Vagina (tissue), 2 donors: ENCODE measurements around the gene TIMM22. TPM values are rescaled to one million over a fixed set of nuclear protein-coding genes. Genes with fewer than 3 reads are reported as not detected.

Source experiments
- DNase-seq, 2 donors: peaks; one replicate each; pipeline ENCODE4 v3.0.0-alpha.2; 2017; ENCODE audit errors: extremely low spot score in 2 of 2
- H3K27ac ChIP-seq: fragments of 200-600 bp; sonication (generic); one replicate; pipeline ENCODE4 v1.5.1; 2019
- H3K27me3 ChIP-seq: fragments of 200-600 bp; sonication (generic); one replicate; pipeline ENCODE4 v1.5.1; 2019
- H3K36me3 ChIP-seq, 2 donors: fragments of 200-600 bp; sonication (generic); one replicate each; pipeline ENCODE4 v1.5.1; 2017 to 2019
- H3K4me1 ChIP-seq: fragments of 200-600 bp; sonication (generic); one replicate; pipeline ENCODE4 v1.5.1; 2019
- H3K4me3 ChIP-seq, 2 donors: fragments of 200-600 bp; sonication (generic); 1 replicate in 1 of 2; 2 replicates in 1 of 2; pipeline ENCODE4 v1.5.1; 2016 to 2019
- H3K9me3 ChIP-seq: fragments of 200-600 bp; sonication (generic); one replicate; pipeline ENCODE4 v1.5.1; 2019
- CTCF ChIP-seq, 3 experiments: fragments of 450-650 bp in 2 of 3; fragments of 200-600 bp in 1 of 3; sonication (generic) in 1 of 3; IDR thresholded peaks; one replicate each; pipeline ENCODE4 v1.5.1; 2017 to 2019; ENCODE audit warnings: antibody characterized with exemption in 3 of 3, mild to moderate bottlenecking in 2 of 3, moderate library complexity in 2 of 3
- POLR2A ChIP-seq, 2 donors: fragments of 450-650 bp; IDR thresholded peaks; one replicate each; pipeline ENCODE4 v1.6.1; 2017; ENCODE audit warnings: antibody characterized with exemption in 2 of 2, mild to moderate bottlenecking in 2 of 2, moderate library complexity in 2 of 2
- POLR2AphosphoS5 ChIP-seq, 2 donors: sonication (generic); formaldehyde crosslinking; IDR thresholded peaks; one replicate each; pipeline ENCODE4 v1.9.0; 2017; ENCODE audit warnings: antibody characterized with exemption in 2 of 2, mild to moderate bottlenecking in 2 of 2, low read depth in 1 of 2; ENCODE audit not compliant: insufficient read depth in 1 of 2
- intact Hi-C: fragments of 100-400 bp; cut with DNase I; formaldehyde crosslinking; loops from one replicate; pipeline ENCODE4 v1.15.1; 2023
- total RNA-seq: library from RNA; depleted of rRNA; stranded (reverse); fragments of >200 nt; gene quantifications from one replicate; pipeline ENCODE4 v1.2.3, GENCODE V29; 2016

TIMM22 gene
- total RNA-seq, 1 donor from 2014 or later = 8.8 TPM

- no peak for DNase-seq
- TF ChIP-seq CTCF (IDR thresholded peaks at IDR 0.05) = no peak
- intact Hi-C loops = no loop called here
- H3K36me3 ChIP-seq = peaks cover 0 to 44% of the 10 kb centered on the region in 2 donors
- H3K27ac ChIP-seq = no peak overlapping the region
- peaks cover 38% of the 10 kb centered on the region for H3K4me1 ChIP-seq
- H3K9me3 ChIP-seq = no peaks in the 10 kb centered on the region
- H3K4me3 ChIP-seq = no peak overlapping the region
- no peaks in the 10 kb centered on the region for H3K27me3 ChIP-seq
These were observed 13.7 kb downstream of the TIMM22 start for GRCh38 chr17:1010586-1010985.

GRCh38 chr17:1011138-1011537 lies 14.2 kb downstream of the TIMM22 start:
- H3K27me3 ChIP-seq = no peaks in the 10 kb centered on the region
- intact Hi-C loops = no loop called here
- no peak overlapping the region for H3K4me3 ChIP-seq
- no peak overlapping the region for H3K27ac ChIP-seq
- H3K9me3 ChIP-seq = no peaks in the 10 kb centered on the region
- no peak for TF ChIP-seq POLR2AphosphoS5 (IDR thresholded peaks at IDR 0.05; ENCODE audit: insufficient read depth in 1 of 2, low read depth in 1 of 2)
- TF ChIP-seq POLR2A (IDR thresholded peaks at IDR 0.05) = no peak
- peaks cover 0 to 41% of the 10 kb centered on the region in 2 donors for H3K36me3 ChIP-seq
- DNase-seq = no peak
- peaks cover 33% of the 10 kb centered on the region for H3K4me1 ChIP-seq

GRCh38 chr17:1011760-1012735 lies 15.1 kb downstream of the TIMM22 start:
- intact Hi-C loops = no loop called here
- H3K4me3 ChIP-seq = no peak overlapping the region
- no peak overlapping the region for H3K27ac ChIP-seq
- no peak for TF ChIP-seq POLR2AphosphoS5 (IDR thresholded peaks at IDR 0.05; ENCODE audit: insufficient read depth in 1 of 2, low read depth in 1 of 2)
- TF ChIP-seq POLR2A (IDR thresholded peaks at IDR 0.05) = no peak
- TF ChIP-seq CTCF (IDR thresholded peaks at IDR 0.05) = no peak
- no peaks in the 10 kb centered on the region for H3K27me3 ChIP-seq
- H3K9me3 ChIP-seq = no peaks in the 10 kb centered on the region
- peaks cover 0 to 40% of the 10 kb centered on the region in 2 donors for H3K36me3 ChIP-seq
- peaks cover 26% of the 10 kb centered on the region for H3K4me1 ChIP-seq
- DNase-seq = no peak

- intact Hi-C loops = no loop called here
- no peak for TF ChIP-seq POLR2A (IDR thresholded peaks at IDR 0.05)
- no peak for TF ChIP-seq POLR2AphosphoS5 (IDR thresholded peaks at IDR 0.05; ENCODE audit: insufficient read depth in 1 of 2, low read depth in 1 of 2)
- no peak for TF ChIP-seq CTCF (IDR thresholded peaks at IDR 0.05)
- Histone ChIP-seq H3K9me3 (no peaks in the 10 kb centered on the region), H3K27ac (no peak overlapping the region), H3K4me3 (no peak overlapping the region), H3K36me3 (peaks cover 0 to 37% of the 10 kb centered on the region in 2 donors), H3K4me1 (peaks cover 19% of the 10 kb centered on the region), H3K27me3 (no peaks in the 10 kb centered on the region)
- no peak for DNase-seq
These were observed 16.1 kb downstream of the TIMM22 start for GRCh38 chr17:1012823-1013728.

GRCh38 chr17:1013729-1014090 lies 16.8 kb downstream of the TIMM22 start:
- H3K4me3 ChIP-seq = no peak overlapping the region
- TF ChIP-seq POLR2AphosphoS5 (IDR thresholded peaks at IDR 0.05; ENCODE audit: insufficient read depth in 1 of 2, low read depth in 1 of 2) (no peak), POLR2A (IDR thresholded peaks at IDR 0.05) (no peak), CTCF (IDR thresholded peaks at IDR 0.05) (no peak)
- peaks cover 16% of the 10 kb centered on the region for H3K4me1 ChIP-seq
- intact Hi-C loops = no loop called here
- no peaks in the 10 kb centered on the region for H3K27me3 ChIP-seq
- H3K27ac ChIP-seq = no peak overlapping the region
- no peak for DNase-seq
- no peaks in the 10 kb centered on the region for H3K9me3 ChIP-seq
- peaks cover 0 to 37% of the 10 kb centered on the region in 2 donors for H3K36me3 ChIP-seq
